H9 (cell line): Measurements from ENCODE around the gene SMAD3. TPM values are rescaled to one million over a fixed set of nuclear protein-coding genes. Genes with fewer than 3 reads are reported as not detected.

Source experiments
- DNase-seq: peaks from one replicate; pipeline ENCODE4 v3.0.0-alpha.2; 2017
- H2AFZ ChIP-seq: one replicate; pipeline ENCODE4 v1.6.1; 2013; ENCODE audit warnings: mild to moderate bottlenecking, low read length, control low read depth, moderate library complexity
- H2AK5ac ChIP-seq: 2 replicates; pipeline ENCODE4 v1.6.1; 2013; ENCODE audit warnings: low read length, control low read depth, mixed read lengths; ENCODE audit not compliant: insufficient read length
- H2BK120ac ChIP-seq: one replicate; pipeline ENCODE4 v1.6.1; 2013; ENCODE audit warnings: low read depth, mild to moderate bottlenecking, low read length, control low read depth, inconsistent platforms; ENCODE audit not compliant: poor library complexity, severe bottlenecking
- H2BK12ac ChIP-seq: 2 replicates; pipeline ENCODE4 v1.6.1; 2013; ENCODE audit warnings: low read length, control low read depth, mixed read lengths, low read depth; ENCODE audit not compliant: insufficient read length
- H2BK15ac ChIP-seq: 2 replicates; pipeline ENCODE4 v1.6.1; 2013; ENCODE audit warnings: low read depth, low read length, control low read depth
- H2BK20ac ChIP-seq: one replicate; pipeline ENCODE4 v1.6.1; 2013; ENCODE audit warnings: low read depth, mild to moderate bottlenecking, low read length, control low read depth, inconsistent platforms; ENCODE audit not compliant: poor library complexity, severe bottlenecking
- H2BK5ac ChIP-seq: 2 replicates; pipeline ENCODE4 v1.6.1; 2013; ENCODE audit warnings: low read length, control low read depth, mixed read lengths; ENCODE audit not compliant: insufficient read length
- H3K14ac ChIP-seq: 2 replicates; pipeline ENCODE4 v1.6.1; 2013; ENCODE audit warnings: low read length, control low read depth; ENCODE audit not compliant: insufficient read depth
- H3K18ac ChIP-seq: 2 replicates; pipeline ENCODE4 v1.6.1; 2013; ENCODE audit warnings: low read depth, mild to moderate bottlenecking, mixed read lengths, low read length, control low read depth; ENCODE audit not compliant: insufficient read length
- H3K23ac ChIP-seq: 2 replicates; pipeline ENCODE4 v1.6.1; 2013; ENCODE audit warnings: low read length, control low read depth, mixed read lengths, low read depth; ENCODE audit not compliant: insufficient read length
- H3K23me2 ChIP-seq: 2 replicates; pipeline ENCODE4 v1.6.1; 2013; ENCODE audit warnings: low read depth, mild to moderate bottlenecking, mixed read lengths, low read length, control low read depth; ENCODE audit not compliant: insufficient read length, poor library complexity, severe bottlenecking
- H3K27ac ChIP-seq: 2 replicates; pipeline ENCODE4 v1.5.1; 2013; ENCODE audit warnings: low read length, control low read depth, mixed read lengths, low read depth; ENCODE audit not compliant: insufficient read length
- H3K27me3 ChIP-seq: 2 replicates; pipeline ENCODE4 v1.6.1; 2013; ENCODE audit warnings: low read length, control low read depth, inconsistent platforms; ENCODE audit not compliant: insufficient read depth
- H3K4ac ChIP-seq: 2 replicates; pipeline ENCODE4 v1.6.1; 2013; ENCODE audit warnings: low read depth, mild to moderate bottlenecking, control low read depth, inconsistent platforms, low read length, moderate library complexity
- H3K4me1 ChIP-seq: 2 replicates; pipeline ENCODE4 v1.6.1; 2013; ENCODE audit warnings: low read length, control low read depth, inconsistent platforms; ENCODE audit not compliant: insufficient read depth
- H3K4me2 ChIP-seq: 2 replicates; pipeline ENCODE4 v1.6.1; 2013; ENCODE audit warnings: low read length, control low read depth, mixed read lengths; ENCODE audit not compliant: insufficient read length, insufficient read depth
- H3K56ac ChIP-seq: 2 replicates; pipeline ENCODE4 v1.6.1; 2013; ENCODE audit warnings: low read depth, mild to moderate bottlenecking, mixed read lengths, low read length, control low read depth; ENCODE audit not compliant: insufficient read length
- H3K79me1 ChIP-seq: 2 replicates; pipeline ENCODE4 v1.6.1; 2013; ENCODE audit warnings: low read depth, mild to moderate bottlenecking, moderate library complexity, low read length, control low read depth, inconsistent platforms; ENCODE audit not compliant: insufficient read depth, poor library complexity, severe bottlenecking
- H3K79me2 ChIP-seq: 2 replicates; pipeline ENCODE4 v1.6.1; 2013; ENCODE audit warnings: low read length, control low read depth, inconsistent platforms; ENCODE audit not compliant: insufficient read depth
- H3K9ac ChIP-seq: 2 replicates; pipeline ENCODE4 v1.6.1; 2013; ENCODE audit warnings: low read length, control low read depth, mixed read lengths; ENCODE audit not compliant: insufficient read length; ENCODE audit errors: extremely low read depth
- H3K9me3 ChIP-seq: one replicate; pipeline ENCODE4 v1.6.1; 2013; ENCODE audit warnings: low read depth, low read length, inconsistent platforms; ENCODE audit not compliant: control insufficient read depth
- H3T11ph ChIP-seq: one replicate; pipeline ENCODE4 v1.6.1; 2013; ENCODE audit warnings: mild to moderate bottlenecking, low read length, control low read depth, inconsistent platforms
- H4K20me1 ChIP-seq: one replicate; pipeline ENCODE4 v1.6.1; 2013; ENCODE audit not compliant: control insufficient read depth, insufficient read length, insufficient read depth
- H4K5ac ChIP-seq: 2 replicates; pipeline ENCODE4 v1.6.1; 2013; ENCODE audit warnings: low read depth, mild to moderate bottlenecking, mixed read lengths, low read length, control low read depth; ENCODE audit not compliant: insufficient read length
- H4K8ac ChIP-seq: replicated peaks from 2 replicates; pipeline ENCODE4 v1.6.1; 2013; ENCODE audit warnings: low read length, control low read depth, mixed read lengths, low read depth; ENCODE audit not compliant: insufficient read length
- H4K91ac ChIP-seq: 2 replicates; pipeline ENCODE4 v1.6.1; 2013; ENCODE audit warnings: low read depth, mild to moderate bottlenecking, moderate library complexity, mixed read lengths, low read length, control low read depth; ENCODE audit not compliant: insufficient read length
- H3K27ac Mint-ChIP-seq, 3 experiments: 2 replicates in 2 of 3; 3 replicates in 1 of 3; pipeline ENCODE4 v1.8.0; 2020 to 2021; ENCODE audit warnings: mixed read lengths in 3 of 3, mild to moderate bottlenecking in 1 of 3, moderate library complexity in 1 of 3
- H3K27me3 Mint-ChIP-seq: 2 replicates; pipeline ENCODE4 v1.8.0; 2021; ENCODE audit warnings: low read depth, mild to moderate bottlenecking, moderate library complexity, mixed read lengths
- H3K36me3 Mint-ChIP-seq, 3 experiments: 2 replicates in 2 of 3; 3 replicates in 1 of 3; pipeline ENCODE4 v1.8.0; 2020 to 2021; ENCODE audit warnings: low read depth in 3 of 3, mixed read lengths in 3 of 3; ENCODE audit not compliant: insufficient read depth in 1 of 3
- H3K4me1 Mint-ChIP-seq, 2 experiments: 2 replicates each; pipeline ENCODE4 v1.8.0; 2020; ENCODE audit warnings: mixed read lengths in 2 of 2
- H3K4me3 Mint-ChIP-seq, 2 experiments: 2 replicates in 1 of 2; 3 replicates in 1 of 2; pipeline ENCODE4 v1.8.0; 2020 to 2021; ENCODE audit warnings: mild to moderate bottlenecking in 2 of 2, mixed read lengths in 2 of 2, moderate library complexity in 1 of 2
- H3K9me3 Mint-ChIP-seq, 2 experiments: 2 replicates in 1 of 2; 3 replicates in 1 of 2; pipeline ENCODE4 v1.8.0; 2020; ENCODE audit warnings: mild to moderate bottlenecking in 2 of 2, mixed read lengths in 2 of 2, moderate library complexity in 1 of 2
- WGBS: extraction: QIAGEN DNeasy Blood & Tissue Kit; methylation state at CpG from one replicate; pipeline ENCODE4 v1.1.7; 2013; ENCODE audit warnings: missing lambda C conversion rate, low lambda C conversion rate, mixed read lengths; ENCODE audit not compliant: insufficient read length; ENCODE audit errors: extremely low coverage; 5-methylcytosine and 5-hydroxymethylcytosine counted together
- total RNA-seq: library from RNA; stranded (reverse); gene quantifications from 2 replicates; pipeline ENCODE4 v1.2.1, GENCODE V29; 2021
- TF ChIP-seq, protein P1 (sequence below): fragments of 200-600 bp; sonication (generic); conservative IDR thresholded peaks from 3 replicates; pipeline ENCODE4 v1.8.0; 2021; ENCODE audit warnings: antibody characterized with exemption, mild to moderate bottlenecking

SMAD3 gene
- total RNA-seq, 1 experiment from 2014 or later, result 26.7 TPM

- Histone ChIP-seq H2BK20ac (no peak overlapping the region), H3K14ac (no peak overlapping the region), H2BK120ac (no peak overlapping the region), H2BK5ac (no peak overlapping the region), H3K9me3 (no peaks in the 10 kb centered on the region), H3T11ph (no peak overlapping the region), H2BK15ac (no peak overlapping the region), H4K5ac (no peak overlapping the region), H3K79me2 (no peaks in the 10 kb centered on the region), H3K27ac (no peak overlapping the region), H3K9ac (no peak overlapping the region), H3K23ac (no peak overlapping the region), H2BK12ac (no peak overlapping the region), H3K4me2 (no peak overlapping the region), H3K56ac (no peak overlapping the region), H3K27me3 (no peaks in the 10 kb centered on the region), H3K4me1 (no peaks in the 10 kb centered on the region), H4K8ac (no peak overlapping the region), H3K79me1 (no peaks in the 10 kb centered on the region), H2AFZ (no peak overlapping the region), H3K18ac (no peak overlapping the region), H4K91ac (no peak overlapping the region), H3K23me2 (no peaks in the 10 kb centered on the region), H3K4ac (no peak overlapping the region), H4K20me1 (no peaks in the 10 kb centered on the region), H2AK5ac (no peak overlapping the region)
- Mint-ChIP-seq H3K4me1 (peaks cover 6 to 8% of the 10 kb centered on the region in 2 experiments; a peak in 2 of 4 replicates), H3K27ac (no peak overlapping the region; a peak in 1 of 7 replicates), H3K4me3 (no peak overlapping the region), H3K9me3 (no peaks in the 10 kb centered on the region), H3K27me3 (no peaks in the 10 kb centered on the region), H3K36me3 (peaks cover 6 to 77% (median 25%) of the 10 kb centered on the region in 3 experiments)
- TF ChIP-seq, protein P1, sequence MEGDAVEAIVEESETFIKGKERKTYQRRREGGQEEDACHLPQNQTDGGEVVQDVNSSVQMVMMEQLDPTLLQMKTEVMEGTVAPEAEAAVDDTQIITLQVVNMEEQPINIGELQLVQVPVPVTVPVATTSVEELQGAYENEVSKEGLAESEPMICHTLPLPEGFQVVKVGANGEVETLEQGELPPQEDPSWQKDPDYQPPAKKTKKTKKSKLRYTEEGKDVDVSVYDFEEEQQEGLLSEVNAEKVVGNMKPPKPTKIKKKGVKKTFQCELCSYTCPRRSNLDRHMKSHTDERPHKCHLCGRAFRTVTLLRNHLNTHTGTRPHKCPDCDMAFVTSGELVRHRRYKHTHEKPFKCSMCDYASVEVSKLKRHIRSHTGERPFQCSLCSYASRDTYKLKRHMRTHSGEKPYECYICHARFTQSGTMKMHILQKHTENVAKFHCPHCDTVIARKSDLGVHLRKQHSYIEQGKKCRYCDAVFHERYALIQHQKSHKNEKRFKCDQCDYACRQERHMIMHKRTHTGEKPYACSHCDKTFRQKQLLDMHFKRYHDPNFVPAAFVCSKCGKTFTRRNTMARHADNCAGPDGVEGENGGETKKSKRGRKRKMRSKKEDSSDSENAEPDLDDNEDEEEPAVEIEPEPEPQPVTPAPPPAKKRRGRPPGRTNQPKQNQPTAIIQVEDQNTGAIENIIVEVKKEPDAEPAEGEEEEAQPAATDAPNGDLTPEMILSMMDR, result no peak
- DNase-seq, result no peak
- WGBS, result no CpG with 5 or more reads among the region's 12 CpGs
Measured at GRCh38 chr15:67187351-67187854, 122.0 kb downstream of the SMAD3 start.
